IMR-90 (cell line): ENCODE results near the gene MLST8. TPM values are rescaled to one million over a fixed set of nuclear protein-coding genes. Genes with fewer than 3 reads are reported as not detected.

Experiments used
- ATAC-seq: fragments of 200-7000 bp; cut with Tn5 transposase; 2 replicates; pipeline ENCODE4 v1.9.1; 2020; ENCODE audit warnings: low read depth, mild to moderate bottlenecking, moderate library complexity
- BruUV-seq: library from RNA; stranded (reverse); fragments of 400-500 nt; replicated peaks from 2 replicates; lab custom pipeline; 2021; lab: Mats Ljungman, UMichigan
- CTCF ChIA-PET: fragments of 300-600 bp; formaldehyde crosslinking; extraction: SDS; loops from one replicate; lab custom pipeline; 2021; ENCODE audit warnings: antibody characterized with exemption; lab: Yijun Ruan, JAX
- POLR2A ChIA-PET: fragments of 300-600 bp; sonication (Branson Sonifier 250); formaldehyde crosslinking; loops from one replicate; lab custom pipeline; 2022; ENCODE audit warnings: antibody characterized with exemption; ENCODE audit not compliant: unreplicated experiment; lab: Charles Lee
- DNase-seq: peaks from one replicate; pipeline ENCODE4 v3.0.0; 2013
- H2AFZ ChIP-seq: replicated peaks from 2 replicates; pipeline ENCODE3; 2013; ENCODE audit warnings: low read length, mild to moderate bottlenecking; ENCODE audit not compliant: poor library complexity
- H2AK5ac ChIP-seq: 2 replicates; pipeline ENCODE4 v1.6.1; 2013; ENCODE audit warnings: low read depth, low read length, inconsistent platforms
- H2AK9ac ChIP-seq: replicated peaks from 2 replicates; pipeline ENCODE3; 2013; ENCODE audit warnings: mild to moderate bottlenecking, low read depth, low read length, moderate library complexity; ENCODE audit not compliant: poor library complexity
- H2BK120ac ChIP-seq: 2 replicates; pipeline ENCODE4 v1.6.1; 2013; ENCODE audit warnings: low read depth, low read length, inconsistent platforms
- H2BK15ac ChIP-seq: 3 replicates; pipeline ENCODE4 v1.6.1; 2013; ENCODE audit warnings: low read depth, low read length, inconsistent platforms
- H2BK20ac ChIP-seq: 2 replicates; pipeline ENCODE4 v1.6.1; 2013; ENCODE audit warnings: low read depth, mild to moderate bottlenecking, inconsistent platforms, low read length, moderate library complexity
- H2BK5ac ChIP-seq: 2 replicates; pipeline ENCODE4 v1.6.1; 2013; ENCODE audit warnings: mild to moderate bottlenecking, low read depth, low read length, inconsistent platforms; ENCODE audit not compliant: poor library complexity, severe bottlenecking
- H3K14ac ChIP-seq: replicated peaks from 2 replicates; pipeline ENCODE4 v1.6.1; 2013; ENCODE audit warnings: low read depth, low read length, inconsistent platforms
- H3K18ac ChIP-seq: 2 replicates; pipeline ENCODE4 v1.6.1; 2013; ENCODE audit warnings: low read depth, low read length, control low read depth
- H3K23ac ChIP-seq: 2 replicates; pipeline ENCODE4 v1.6.1; 2013; ENCODE audit warnings: low read depth, low read length, inconsistent platforms
- H3K27ac ChIP-seq: 2 replicates; pipeline ENCODE4 v1.5.1; 2013; ENCODE audit warnings: mild to moderate bottlenecking, control low read depth, low read length; ENCODE audit not compliant: insufficient read depth
- H3K27me3 ChIP-seq: 2 replicates; pipeline ENCODE4 v1.6.1; 2013; ENCODE audit warnings: low read length; ENCODE audit not compliant: control insufficient read depth, insufficient read depth
- H3K36me3 ChIP-seq: 2 replicates; pipeline ENCODE4 v1.6.1; 2013; ENCODE audit warnings: low read length, mixed read lengths; ENCODE audit not compliant: control insufficient read depth, insufficient read depth
- H3K4ac ChIP-seq: 2 replicates; pipeline ENCODE4 v1.6.1; 2013; ENCODE audit warnings: low read depth, low read length, inconsistent platforms
- H3K4me1 ChIP-seq: 2 replicates; pipeline ENCODE4 v1.6.1; 2013; ENCODE audit warnings: low read length, mixed read lengths; ENCODE audit not compliant: control insufficient read depth, insufficient read depth
- H3K4me2 ChIP-seq: 2 replicates; pipeline ENCODE4 v1.6.1; 2013; ENCODE audit warnings: low read depth, mild to moderate bottlenecking, control low read depth, low read length, moderate library complexity
- H3K4me3 ChIP-seq: 2 replicates; pipeline ENCODE4 v1.5.1; 2013; ENCODE audit warnings: low read depth, mild to moderate bottlenecking, control low read depth, low read length, moderate library complexity; ENCODE audit not compliant: insufficient read depth
- H3K56ac ChIP-seq: 2 replicates; pipeline ENCODE4 v1.6.1; 2013; ENCODE audit warnings: low read length, inconsistent platforms; ENCODE audit not compliant: insufficient read depth; ENCODE audit errors: extremely low read depth
- H3K79me1 ChIP-seq, 2 experiments: 2 replicates each; pipeline ENCODE4 v1.6.1; 2013; ENCODE audit warnings: low read length in 2 of 2, inconsistent platforms in 1 of 2, low read depth in 1 of 2
- H3K9ac ChIP-seq: 2 replicates; pipeline ENCODE4 v1.6.1; 2013; ENCODE audit warnings: low read depth, low read length, control low read depth
- H3K9me1 ChIP-seq: 2 replicates; pipeline ENCODE4 v1.6.1; 2013; ENCODE audit warnings: low read length, inconsistent platforms; ENCODE audit not compliant: insufficient read depth
- H3K9me3 ChIP-seq: 2 replicates; pipeline ENCODE4 v1.6.1; 2013; ENCODE audit warnings: low read length; ENCODE audit not compliant: control insufficient read depth, insufficient read depth
- H4K20me1 ChIP-seq: 2 replicates; pipeline ENCODE4 v1.6.1; 2013; ENCODE audit warnings: low read length, inconsistent platforms; ENCODE audit not compliant: insufficient read depth
- H4K5ac ChIP-seq: 2 replicates; pipeline ENCODE4 v1.6.1; 2013; ENCODE audit warnings: mild to moderate bottlenecking, low read depth, low read length, control low read depth
- H4K8ac ChIP-seq, 2 experiments: 2 replicates each; pipeline ENCODE4 v1.6.1; 2013; ENCODE audit warnings: low read depth in 2 of 2, low read length in 2 of 2, control low read depth in 1 of 2, inconsistent platforms in 1 of 2
- H4K91ac ChIP-seq: 2 replicates; pipeline ENCODE4 v1.6.1; 2013; ENCODE audit warnings: low read depth, low read length, inconsistent platforms; ENCODE audit not compliant: insufficient read depth
- BHLHE40 ChIP-seq: fragments of 150-350 bp; IDR thresholded peaks from 2 replicates; pipeline ENCODE4 v1.6.1; 2016; ENCODE audit warnings: mild to moderate bottlenecking, low read depth, low read length
- CHD1 ChIP-seq: IDR thresholded peaks from 2 replicates; pipeline ENCODE4 v1.6.1; 2012; ENCODE audit warnings: low read depth, low read length, improper control_type of control experiment
- MAZ ChIP-seq: IDR thresholded peaks from 2 replicates; pipeline ENCODE4 v1.6.1; 2012; ENCODE audit warnings: low read depth, mild to moderate bottlenecking, low read length, improper control_type of control experiment, moderate library complexity, borderline replicate concordance
- POLR2A ChIP-seq: IDR thresholded peaks from 2 replicates; pipeline ENCODE4 v1.6.1; 2012; ENCODE audit warnings: mild to moderate bottlenecking, low read depth, low read length
- RAD21 ChIP-seq: IDR thresholded peaks from 2 replicates; pipeline ENCODE4 v1.6.1; 2012; ENCODE audit warnings: low read length, improper control_type of control experiment
- WGBS, 2 experiments: methylation state at CpG; one replicate each; pipeline versions ENCODE4 v1.1.5 to v1.1.7; 2013; ENCODE audit warnings: missing lambda C conversion rate in 2 of 2; ENCODE audit not compliant: insufficient read length in 1 of 2; ENCODE audit errors: extremely low coverage in 2 of 2; 5-methylcytosine and 5-hydroxymethylcytosine counted together
- dilution Hi-C: fragments of 300-500 bp; cut with HindIII; formaldehyde crosslinking; loops from one replicate; pipeline ENCODE4 v1.14.3; 2018; ENCODE audit warnings: low sequenced_read_pairs; ENCODE audit not compliant: unreplicated experiment
- in situ Hi-C: fragments of 300-500 bp; cut with MboI; formaldehyde crosslinking; loops from 3 replicates; pipeline ENCODE4 v1.14.3; 2019; ENCODE audit warnings: low sequenced_read_pairs, inconsistent platforms, mixed read lengths
- intact Hi-C: fragments of 100-400 bp; cut with micrococcal nuclease; formaldehyde crosslinking; loops from 2 replicates; pipeline ENCODE4 v1.10.0; 2022
- polyA plus RNA-seq, 3 experiments: library from polyadenylated mRNA; depleted of rRNA; stranded (reverse); fragments of >200 nt; gene quantifications; 2 replicates each; pipeline ENCODE4 v1.2.3, GENCODE V29; 2012; ENCODE audit warnings: low replicate concordance in 1 of 3
- total RNA-seq: library from RNA; depleted of rRNA; stranded (reverse); fragments of >200 nt; gene quantifications from 2 replicates; pipeline ENCODE4 v1.2.3, GENCODE V29; 2012
- TF ChIP-seq, protein P1 (sequence below): conservative IDR thresholded peaks from 2 replicates; pipeline ENCODE4 v1.5.1; 2012; ENCODE audit warnings: mild to moderate bottlenecking, low read depth, low read length, improper control_type of control experiment

MLST8 gene
- total and polyA plus RNA-seq, 2 of the 4 experiments (the other 2 are of a cell fraction), result 34.4 to 93.7 TPM

DNA sequence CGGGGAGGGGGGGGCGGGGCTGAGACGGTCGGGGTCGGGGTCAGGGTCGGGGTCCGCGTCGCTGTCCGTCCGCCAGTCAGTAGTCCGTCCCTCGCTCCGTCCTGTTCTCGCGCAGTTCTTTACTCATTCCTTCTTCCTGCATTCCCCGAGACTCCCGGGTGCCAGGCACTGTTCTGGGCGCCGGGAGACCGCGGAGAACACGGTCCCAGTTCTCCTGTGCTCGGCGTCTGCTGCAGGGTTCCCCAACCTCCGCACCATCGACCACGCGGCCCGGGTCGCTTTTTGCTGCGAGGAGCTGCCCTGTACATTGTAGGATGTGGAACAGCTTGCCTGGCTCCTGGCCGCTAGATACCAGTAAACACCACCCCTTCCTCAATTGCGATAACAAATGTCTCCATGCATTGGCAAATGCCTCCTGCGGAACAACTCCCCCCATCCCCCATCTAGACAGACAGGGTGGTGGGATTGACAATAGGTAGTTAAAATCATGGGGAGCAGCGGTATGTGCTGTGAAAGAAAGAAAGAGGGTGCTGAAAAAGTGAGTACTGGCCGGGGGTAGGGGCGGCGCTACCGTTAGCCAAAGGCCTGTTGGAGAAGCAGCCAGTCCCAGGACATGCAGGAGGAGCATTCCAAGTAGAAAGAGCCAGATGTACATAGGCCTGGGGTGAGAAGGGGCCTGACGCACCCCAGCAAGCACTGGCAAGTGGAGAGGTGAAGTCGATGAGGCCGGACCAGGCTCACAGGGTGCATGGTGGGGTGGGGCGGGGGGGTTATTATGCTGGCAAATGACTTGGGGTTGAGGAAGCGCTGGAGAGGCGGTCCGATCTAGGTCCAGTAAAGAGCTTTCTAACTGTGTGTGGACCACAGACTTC is 49.0 kb upstream of the MLST8 start:
- peak overlapping the region; percentile 17 for H4K91ac ChIP-seq
- peaks cover 86% of the 10 kb centered on the region for H4K20me1 ChIP-seq
- no peaks in the 10 kb centered on the region for H3K27me3 ChIP-seq
- CTCF ChIA-PET, result interaction anchor here (0.6 to 1.0 kb wide), 2 partner anchors 16 to 173 kb away, joined by 3 to 5 read pairs; no protein-coding TSS in a partner anchor
- H3K4me3 ChIP-seq, result peak overlapping the region; percentile 86
- POLR2A ChIA-PET, result interaction anchor here (0.5 to 1.2 kb wide), 8 partner anchors 17 to 355 kb away, joined by 3 to 6 read pairs (median 3); no protein-coding TSS in a partner anchor
- H3K23ac ChIP-seq, result peak overlapping the region; percentile 62
- no peak overlapping the region for H4K5ac ChIP-seq
- peak overlapping the region; percentile 47 for H2BK120ac ChIP-seq
- peak overlapping the region; percentile 82 for H3K9ac ChIP-seq
- H2AFZ ChIP-seq, result peak overlapping the region; percentile 86
- H3K9me3 ChIP-seq, result no peaks in the 10 kb centered on the region
- no TSS peak for BruUV-seq
- 6% methylated on average over 13 of the region's 47 CpGs; no CpG with 5 or more reads in 1 of the 2 experiments for WGBS, 2 experiments
- H3K79me1 ChIP-seq, result peaks cover 11 to 88% of the 10 kb centered on the region in 2 experiments; a peak in 3 of 4 replicates
- H3K9me1 ChIP-seq, result peaks cover 14% of the 10 kb centered on the region; the same call in 1 of the 2 replicates
- peaks cover 30% of the 10 kb centered on the region for H3K36me3 ChIP-seq
- ATAC-seq, result peak; percentile 8
- H3K18ac ChIP-seq, result no peak overlapping the region
- peak overlapping the region; percentile 85 for H3K4me2 ChIP-seq
- H2BK5ac ChIP-seq, result peak overlapping the region; percentile 51
- intact Hi-C loops, result no loop called here
- H4K8ac ChIP-seq, result peak overlapping the region in 1 of 2 experiments; percentile 56; a peak in 1 of 4 replicates
- peak overlapping the region; percentile 95 for H2AK5ac ChIP-seq
- no peak overlapping the region for H2BK20ac ChIP-seq
- H3K56ac ChIP-seq, result peak overlapping the region; percentile 85
- peak overlapping the region; percentile 89 for H3K4ac ChIP-seq
- H3K14ac ChIP-seq, result peak overlapping the region; percentile 94
- H2AK9ac ChIP-seq, result peak overlapping the region; percentile 97
- in situ Hi-C loops, result no loop called here
- DNase-seq, result peak; percentile 76
- dilution Hi-C loops, result no loop called here
- TF ChIP-seq RAD21 (peak; percentile 4; the same call in 1 of the 2 replicates), CHD1 (no peak), MAZ (no peak), BHLHE40 (no peak), POLR2A (peak; percentile 61; the same call in 1 of the 2 replicates)
- TF ChIP-seq, protein P1, sequence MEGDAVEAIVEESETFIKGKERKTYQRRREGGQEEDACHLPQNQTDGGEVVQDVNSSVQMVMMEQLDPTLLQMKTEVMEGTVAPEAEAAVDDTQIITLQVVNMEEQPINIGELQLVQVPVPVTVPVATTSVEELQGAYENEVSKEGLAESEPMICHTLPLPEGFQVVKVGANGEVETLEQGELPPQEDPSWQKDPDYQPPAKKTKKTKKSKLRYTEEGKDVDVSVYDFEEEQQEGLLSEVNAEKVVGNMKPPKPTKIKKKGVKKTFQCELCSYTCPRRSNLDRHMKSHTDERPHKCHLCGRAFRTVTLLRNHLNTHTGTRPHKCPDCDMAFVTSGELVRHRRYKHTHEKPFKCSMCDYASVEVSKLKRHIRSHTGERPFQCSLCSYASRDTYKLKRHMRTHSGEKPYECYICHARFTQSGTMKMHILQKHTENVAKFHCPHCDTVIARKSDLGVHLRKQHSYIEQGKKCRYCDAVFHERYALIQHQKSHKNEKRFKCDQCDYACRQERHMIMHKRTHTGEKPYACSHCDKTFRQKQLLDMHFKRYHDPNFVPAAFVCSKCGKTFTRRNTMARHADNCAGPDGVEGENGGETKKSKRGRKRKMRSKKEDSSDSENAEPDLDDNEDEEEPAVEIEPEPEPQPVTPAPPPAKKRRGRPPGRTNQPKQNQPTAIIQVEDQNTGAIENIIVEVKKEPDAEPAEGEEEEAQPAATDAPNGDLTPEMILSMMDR, result no peak
- no peak overlapping the region for H2BK15ac ChIP-seq
- peak overlapping the region; percentile 85 for H3K27ac ChIP-seq
- peaks cover 48% of the 10 kb centered on the region for H3K4me1 ChIP-seq
